ENCODE results near the gene ZNF550.
"Not testable (repeated sequence)": the region's sequence is repeated elsewhere in the genome, so short reads cannot be mapped to it uniquely, and the experiment has no call there.

Gene ZNF550

GRCh38 chr19:57527136-57527881 lies 32.4 kb downstream of the ZNF550 start, which contains the start of gene ZNF549:
Gene ZNF549, plus strand, starts transcription at chr19:57527356. Its CDS starts 218 bp downstream, at chr19:57527574.
- peak; percentile 97 for DNase-seq

DNA sequence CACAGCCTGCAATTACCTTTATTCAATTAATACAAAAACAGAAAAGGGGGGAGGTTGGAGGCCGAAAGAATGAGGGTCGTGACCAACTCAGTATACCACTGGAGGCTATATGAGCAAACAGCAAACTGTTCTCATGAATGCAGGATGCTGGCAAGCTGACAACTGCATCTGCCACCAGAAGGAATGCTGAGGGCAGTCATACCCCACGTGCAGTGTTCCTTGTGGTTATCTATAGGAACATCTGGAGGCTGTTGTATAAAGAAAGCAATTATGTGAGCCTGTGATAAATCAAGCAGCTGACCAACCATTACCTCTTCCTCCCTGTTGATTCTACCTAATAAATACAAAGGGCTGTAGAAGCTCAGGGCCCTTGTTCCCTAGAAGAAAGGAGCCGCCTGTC lies 41.6 kb downstream of the ZNF550 start:
- not testable (repeated sequence) for DNase-seq

- no peak for DNase-seq
These were observed 44.4 kb downstream of the ZNF550 start for GRCh38 chr19:57515255-57515654.

DNA sequence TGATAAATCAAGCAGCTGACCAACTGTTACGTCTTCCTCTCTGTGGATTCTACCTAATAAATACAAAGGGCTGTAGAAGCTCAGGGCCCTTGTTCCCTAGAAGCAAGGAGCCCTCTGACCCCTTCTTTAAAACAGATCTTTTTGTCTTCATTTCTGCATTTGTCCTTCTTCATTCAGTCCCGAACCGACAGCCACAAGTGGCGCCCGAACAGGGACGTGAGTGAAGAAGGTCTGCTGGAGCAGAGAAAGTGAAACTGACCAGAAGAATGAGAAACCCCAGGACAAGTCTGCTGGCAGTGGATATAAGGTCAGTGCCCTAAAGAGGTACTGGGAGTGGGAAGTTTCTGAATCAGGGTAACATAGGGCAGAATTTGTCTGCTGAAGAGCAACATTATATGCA lies 46.8 kb downstream of the ZNF550 start:
- DNase-seq, result peak; percentile 15

- DNase-seq, result no peak
These were observed 48.2 kb downstream of the ZNF550 start for GRCh38 chr19:57511484-57511883.

GRCh38 chr19:57506163-57506562 lies 53.5 kb downstream of the ZNF550 start:
- peak; percentile 73 for DNase-seq

GRCh38 chr19:57500400-57500799 lies 59.3 kb downstream of the ZNF550 start:
- DNase-seq, result not testable (repeated sequence)

- not testable (repeated sequence) for DNase-seq
These were observed 59.8 kb downstream of the ZNF550 start, which contains the start of gene ZNF773 for GRCh38 chr19:57499680-57500395. Gene ZNF773, plus strand, starts transcription at chr19:57499938. Its CDS starts 143 bp downstream, at chr19:57500081.

- DNase-seq, result not testable (repeated sequence)
These were observed 60.4 kb downstream of the ZNF550 start for GRCh38 chr19:57499332-57499679.

DNA sequence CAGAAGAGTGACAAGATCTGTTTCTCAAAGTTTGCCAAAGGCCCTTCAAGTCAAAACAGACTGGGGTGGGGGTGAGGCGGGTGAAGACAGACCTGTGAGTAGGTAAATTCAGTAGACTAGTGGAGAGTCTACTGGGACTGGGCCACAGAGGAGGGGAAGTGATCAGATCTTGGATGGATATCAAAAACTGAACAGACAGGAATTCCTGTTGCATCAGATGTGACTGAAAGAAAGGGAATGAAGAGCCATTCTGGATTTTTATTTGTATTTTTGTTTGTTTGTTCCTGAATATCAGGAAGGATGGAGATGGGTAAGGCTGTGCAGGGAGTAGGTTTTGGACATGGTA lies 71.4 kb downstream of the ZNF550 start:
- DNase-seq, result not testable (repeated sequence)

- peak; percentile 98 for DNase-seq
These were observed 72.0 kb downstream of the ZNF550 start, which contains the start of gene ZNF419 for GRCh38 chr19:57487477-57488298. Gene ZNF419, plus strand, starts transcription at chr19:57487750. Its CDS starts 201 bp downstream, at chr19:57487951.

All from DMS53 (cell line).